Activated CD8-positive, alpha-beta T cell treated with anti-CD3 and anti-CD28 coated beads, Interleukin-2, amount 10 ng/mL, durations not matched to agents 7 days and 5 days (primary cell): ENCODE data around the gene MBLAC2. TPM values are rescaled to one million over a fixed set of nuclear protein-coding genes. Genes with fewer than 3 reads are reported as not detected.

ENCODE experiments used
- ATAC-seq: fragments of 150-1000 bp; cut with Tn5 transposase; one replicate; pipeline ENCODE4 v1.10.0; 2021; ENCODE audit warnings: moderate library complexity
- CTCF ChIA-PET: fragments of 350-600 bp; sonication (Branson Sonifier 250); formaldehyde crosslinking; loops from one replicate; lab custom pipeline; 2021; ENCODE audit warnings: antibody characterized with exemption; lab: Charles Lee
- POLR2A ChIA-PET: fragments of 350-600 bp; sonication (Branson Sonifier 250); formaldehyde crosslinking; loops from one replicate; lab custom pipeline; 2021; ENCODE audit warnings: antibody characterized with exemption; lab: Charles Lee
- DNase-seq: peaks from one replicate; pipeline ENCODE4 v3.0.0-alpha.2; 2020
- H3K27ac Mint-ChIP-seq: one replicate; pipeline ENCODE4 v1.8.0; 2021; ENCODE audit warnings: mild to moderate bottlenecking, mixed read lengths
- H3K27me3 Mint-ChIP-seq: one replicate; pipeline ENCODE4 v1.8.0; 2021; ENCODE audit warnings: low read depth, mixed read lengths
- H3K36me3 Mint-ChIP-seq: one replicate; pipeline ENCODE4 v1.8.0; 2021; ENCODE audit warnings: low read depth, mixed read lengths
- H3K4me1 Mint-ChIP-seq: one replicate; pipeline ENCODE4 v1.8.0; 2021; ENCODE audit warnings: low read depth, mixed read lengths
- H3K4me3 Mint-ChIP-seq: one replicate; pipeline ENCODE4 v1.8.0; 2021; ENCODE audit warnings: mild to moderate bottlenecking, mixed read lengths
- H3K9me3 Mint-ChIP-seq: one replicate; pipeline ENCODE4 v1.8.0; 2022; ENCODE audit warnings: mixed read lengths; ENCODE audit not compliant: insufficient read depth
- total RNA-seq, 2 experiments: library from RNA; stranded (reverse); gene quantifications; one replicate each; pipeline ENCODE4 v1.2.3, GENCODE V29; 2021

Gene MBLAC2
- total RNA-seq, 2 experiments from 2014 or later = 5.1 to 5.5 TPM

GRCh38 chr5:90408571-90409317, 65.8 kb downstream of the MBLAC2 start:
- H3K9me3 Mint-ChIP-seq = no peaks in the 10 kb centered on the region
- CTCF ChIA-PET = interaction anchor here (3.1 kb wide), 1 partner anchor 120 kb away, joined by 16 read pairs; the partner anchor contains the start of gene LYSMD3
- H3K4me3 Mint-ChIP-seq = no peak overlapping the region
- peaks cover 19% of the 10 kb centered on the region for H3K36me3 Mint-ChIP-seq
- H3K27ac Mint-ChIP-seq = no peak overlapping the region
- no peaks in the 10 kb centered on the region for H3K27me3 Mint-ChIP-seq
- peaks cover 11% of the 10 kb centered on the region for H3K4me1 Mint-ChIP-seq
- no peak for DNase-seq
- POLR2A ChIA-PET = interaction anchor here (1.2 to 1.7 kb wide), 4 partner anchors 18 to 208 kb away, joined by 3 to 22 read pairs (median 4); partner anchors contain the start of gene LYSMD3
- no peak for ATAC-seq

Other genes with a start within 250 kb of the MBLAC2 start
- 10 to 100 TPM; 30.6 to 31.3 TPM for gene CETN3, start 65.0 kb downstream of the MBLAC2 start, total RNA-seq
- 1 to 10 TPM; 5.5 to 5.8 TPM for gene POLR3G, start 93 bp upstream of the MBLAC2 start, total RNA-seq
- gene LYSMD3, start 54.8 kb upstream of the MBLAC2 start, total RNA-seq = 10 to 100 TPM; 18.3 to 19.0 TPM
- gene ADGRV1, start 84.0 kb upstream of the MBLAC2 start, total RNA-seq = under 1 TPM in 1 of 2 experiments, not detected in 1; 0.26 TPM